ENCODE measurements around the gene RAMP3.

The RAMP3 gene

GRCh38 chr7:45129181-45129800, 28.3 kb upstream of the RAMP3 start:
- no peaks in the 10 kb centered on the region for H3K9me3 ChIP-seq (ENCODE audit: low read depth, low read length)
- H3K4me3 ChIP-seq, result no peak overlapping the region

GRCh38 chr7:45129906-45130305, 27.7 kb upstream of the RAMP3 start:
- H3K36me3 ChIP-seq (ENCODE audit: insufficient read depth, low read length), result no peaks in the 10 kb centered on the region
- no peak overlapping the region for H3K9ac ChIP-seq (ENCODE audit: insufficient read length)
- DNase-seq (ENCODE audit: low read depth, low spot score), result no peak
- no peak overlapping the region for H3K4me3 ChIP-seq
- no peaks in the 10 kb centered on the region for H3K9me3 ChIP-seq (ENCODE audit: low read depth, low read length)
- TF ChIP-seq POLR2AphosphoS5 (IDR thresholded peaks at IDR 0.05; ENCODE audit: borderline replicate concordance, low read depth, low read length) (no peak), FOXP2 (optimal IDR thresholded peaks at IDR 0.05; ENCODE audit: control extremely low read depth, extremely low read length, insufficient read depth) (no peak), EZH2 (IDR thresholded peaks at IDR 0.05) (no peak)
- H3K27ac ChIP-seq, result no peak overlapping the region

More at GRCh38 chr7:45129181-45129800, 28.3 kb upstream of the RAMP3 start:
- DNase-seq (ENCODE audit: low read depth, low spot score), result no peak
- TF ChIP-seq POLR2AphosphoS5 (IDR thresholded peaks at IDR 0.05; ENCODE audit: borderline replicate concordance, low read depth, low read length) (no peak), EZH2 (IDR thresholded peaks at IDR 0.05) (no peak), FOXP2 (optimal IDR thresholded peaks at IDR 0.05; ENCODE audit: control extremely low read depth, extremely low read length, insufficient read depth) (no peak)
- no peaks in the 10 kb centered on the region for H3K36me3 ChIP-seq (ENCODE audit: insufficient read depth, low read length)
- H3K9ac ChIP-seq (ENCODE audit: insufficient read length), result no peak overlapping the region
- no peak overlapping the region for H3K27ac ChIP-seq

GRCh38 chr7:45130910-45131309, 26.7 kb upstream of the RAMP3 start:
- no peak for TF ChIP-seq EZH2 (IDR thresholded peaks at IDR 0.05)
- no peak for TF ChIP-seq POLR2AphosphoS5 (IDR thresholded peaks at IDR 0.05; ENCODE audit: borderline replicate concordance, low read depth, low read length)
- no peak for TF ChIP-seq FOXP2 (optimal IDR thresholded peaks at IDR 0.05; ENCODE audit: control extremely low read depth, extremely low read length, insufficient read depth)
- Histone ChIP-seq H3K9me3 (ENCODE audit: low read depth, low read length) (no peaks in the 10 kb centered on the region), H3K36me3 (ENCODE audit: insufficient read depth, low read length) (no peaks in the 10 kb centered on the region), H3K9ac (ENCODE audit: insufficient read length) (no peak overlapping the region), H3K4me3 (no peak overlapping the region), H3K27ac (no peak overlapping the region)
- DNase-seq (ENCODE audit: low read depth, low spot score), result no peak

- no peaks in the 10 kb centered on the region for H3K36me3 ChIP-seq (ENCODE audit: insufficient read depth, low read length)
- H3K9ac ChIP-seq (ENCODE audit: insufficient read length), result no peak overlapping the region
- TF ChIP-seq FOXP2 (optimal IDR thresholded peaks at IDR 0.05; ENCODE audit: control extremely low read depth, extremely low read length, insufficient read depth) (no peak), EZH2 (IDR thresholded peaks at IDR 0.05) (no peak), POLR2AphosphoS5 (IDR thresholded peaks at IDR 0.05; ENCODE audit: borderline replicate concordance, low read depth, low read length) (no peak)
- no peak overlapping the region for H3K27ac ChIP-seq
- DNase-seq (ENCODE audit: low read depth, low spot score), result no peak
- H3K4me3 ChIP-seq, result no peak overlapping the region
- H3K9me3 ChIP-seq (ENCODE audit: low read depth, low read length), result no peaks in the 10 kb centered on the region
These were observed 25.7 kb upstream of the RAMP3 start for GRCh38 chr7:45131891-45132290.

GRCh38 chr7:45132708-45133320, 24.8 kb upstream of the RAMP3 start:
- no peak overlapping the region for H3K4me3 ChIP-seq
- no peaks in the 10 kb centered on the region for H3K36me3 ChIP-seq (ENCODE audit: insufficient read depth, low read length)
- no peak overlapping the region for H3K27ac ChIP-seq
- no peaks in the 10 kb centered on the region for H3K9me3 ChIP-seq (ENCODE audit: low read depth, low read length)
- H3K9ac ChIP-seq (ENCODE audit: insufficient read length), result no peak overlapping the region
- DNase-seq (ENCODE audit: low read depth, low spot score), result no peak
- TF ChIP-seq POLR2AphosphoS5 (IDR thresholded peaks at IDR 0.05; ENCODE audit: borderline replicate concordance, low read depth, low read length), result no peak
- TF ChIP-seq EZH2 (IDR thresholded peaks at IDR 0.05), result no peak
- TF ChIP-seq FOXP2 (optimal IDR thresholded peaks at IDR 0.05; ENCODE audit: control extremely low read depth, extremely low read length, insufficient read depth), result no peak

GRCh38 chr7:45133352-45133751, 24.2 kb upstream of the RAMP3 start:
- DNase-seq (ENCODE audit: low read depth, low spot score), result no peak
- H3K4me3 ChIP-seq, result no peak overlapping the region
- no peak overlapping the region for H3K9ac ChIP-seq (ENCODE audit: insufficient read length)
- no peaks in the 10 kb centered on the region for H3K9me3 ChIP-seq (ENCODE audit: low read depth, low read length)
- TF ChIP-seq POLR2AphosphoS5 (IDR thresholded peaks at IDR 0.05; ENCODE audit: borderline replicate concordance, low read depth, low read length) (no peak), EZH2 (IDR thresholded peaks at IDR 0.05) (no peak), FOXP2 (optimal IDR thresholded peaks at IDR 0.05; ENCODE audit: control extremely low read depth, extremely low read length, insufficient read depth) (no peak)
- H3K27ac ChIP-seq, result no peak overlapping the region
- H3K36me3 ChIP-seq (ENCODE audit: insufficient read depth, low read length), result no peaks in the 10 kb centered on the region

- no peak overlapping the region for H3K27ac ChIP-seq
These were observed 23.7 kb upstream of the RAMP3 start for GRCh38 chr7:45133877-45134276.

GRCh38 chr7:45136106-45137060, 21.2 kb upstream of the RAMP3 start:
- peak; percentile 61 for DNase-seq (ENCODE audit: low read depth, low spot score)
- no peak for TF ChIP-seq FOXP2 (optimal IDR thresholded peaks at IDR 0.05; ENCODE audit: control extremely low read depth, extremely low read length, insufficient read depth)
- TF ChIP-seq POLR2AphosphoS5 (IDR thresholded peaks at IDR 0.05; ENCODE audit: borderline replicate concordance, low read depth, low read length), result no peak
- no peak for TF ChIP-seq EZH2 (IDR thresholded peaks at IDR 0.05)
- Histone ChIP-seq H3K9ac (ENCODE audit: insufficient read length) (no peak overlapping the region), H3K9me3 (ENCODE audit: low read depth, low read length) (no peaks in the 10 kb centered on the region), H3K4me3 (no peak overlapping the region), H3K36me3 (ENCODE audit: insufficient read depth, low read length) (no peaks in the 10 kb centered on the region), H3K27ac (no peak overlapping the region)

More at GRCh38 chr7:45133877-45134276, 23.7 kb upstream of the RAMP3 start:
- Histone ChIP-seq H3K9ac (ENCODE audit: insufficient read length) (no peak overlapping the region), H3K36me3 (ENCODE audit: insufficient read depth, low read length) (no peaks in the 10 kb centered on the region), H3K4me3 (no peak overlapping the region), H3K9me3 (ENCODE audit: low read depth, low read length) (no peaks in the 10 kb centered on the region)
- no peak for DNase-seq (ENCODE audit: low read depth, low spot score)
- TF ChIP-seq FOXP2 (optimal IDR thresholded peaks at IDR 0.05; ENCODE audit: control extremely low read depth, extremely low read length, insufficient read depth), result no peak
- TF ChIP-seq EZH2 (IDR thresholded peaks at IDR 0.05), result no peak
- no peak for TF ChIP-seq POLR2AphosphoS5 (IDR thresholded peaks at IDR 0.05; ENCODE audit: borderline replicate concordance, low read depth, low read length)

Data from SK-N-MC (cell line).